Fibroblast of lung (primary cell): Measurements from ENCODE around the gene ABI3. TPM values are rescaled to one million over a fixed set of nuclear protein-coding genes. Genes with fewer than 3 reads are reported as not detected.

Source experiments
- DNase-seq, 2 donors: peaks; one replicate each; pipeline versions ENCODE4 v3.0.0 to v3.0.0-alpha.2; 2010; ENCODE audit warnings: low read depth in 2 of 2
- H2AFZ ChIP-seq: 2 replicates; pipeline ENCODE4 v1.5.1; 2012; ENCODE audit warnings: low read length, control low read depth, inconsistent platforms
- H3K27ac ChIP-seq: 2 replicates; pipeline ENCODE4 v1.5.1; 2011; ENCODE audit warnings: low read length, control low read depth; ENCODE audit not compliant: insufficient read depth
- H3K27me3 ChIP-seq: 2 replicates; pipeline ENCODE4 v1.5.1; 2011; ENCODE audit warnings: mild to moderate bottlenecking, low read length; ENCODE audit not compliant: control insufficient read depth, insufficient read depth
- H3K36me3 ChIP-seq: 2 replicates; pipeline ENCODE4 v1.5.1; 2011; ENCODE audit warnings: low read length; ENCODE audit not compliant: control insufficient read depth, insufficient read depth
- H3K4me1 ChIP-seq: 2 replicates; pipeline ENCODE4 v1.5.1; 2011; ENCODE audit warnings: low read length; ENCODE audit not compliant: control insufficient read depth, insufficient read depth; ENCODE audit errors: extremely low read depth
- H3K4me2 ChIP-seq: 2 replicates; pipeline ENCODE4 v1.5.1; 2011; ENCODE audit warnings: low read length, control low read depth; ENCODE audit not compliant: insufficient read depth; ENCODE audit errors: extremely low read depth
- H3K4me3 ChIP-seq, 4 experiments: fragments of 200-600 bp in 1 of 4; sonication (generic) in 1 of 4; replicated peaks in 1 of 4; 2 replicates each; pipeline ENCODE4 v1.5.1; 2011 to 2016; ENCODE audit warnings: low read length in 4 of 4, low read depth in 3 of 4, mild to moderate bottlenecking in 3 of 4, control low read depth in 2 of 4, inconsistent platforms in 1 of 4, mixed read lengths in 1 of 4; ENCODE audit not compliant: insufficient read depth in 1 of 4; ENCODE audit errors: control extremely low read depth in 1 of 4
- H3K79me2 ChIP-seq: 2 replicates; pipeline ENCODE4 v1.5.1; 2012; ENCODE audit warnings: mild to moderate bottlenecking, low read length, inconsistent platforms; ENCODE audit not compliant: control insufficient read depth, insufficient read depth
- H3K9ac ChIP-seq: 2 replicates; pipeline ENCODE4 v1.5.1; 2011; ENCODE audit warnings: mild to moderate bottlenecking, low read length, control low read depth; ENCODE audit not compliant: insufficient read depth
- H3K9me3 ChIP-seq: 2 replicates; pipeline ENCODE4 v1.5.1; 2012; ENCODE audit warnings: low read depth, low read length; ENCODE audit not compliant: control insufficient read depth, insufficient read depth
- H4K20me1 ChIP-seq: 2 replicates; pipeline ENCODE4 v1.5.1; 2011; ENCODE audit warnings: low read length; ENCODE audit not compliant: control insufficient read depth, insufficient read depth; ENCODE audit errors: extremely low read depth
- CTCF ChIP-seq, 2 donors: IDR thresholded peaks in 1 of 2; conservative IDR thresholded peaks in 1 of 2; 1 replicate in 1 of 2; 2 replicates in 1 of 2; pipeline ENCODE4 v1.5.1; 2011 to 2012; ENCODE audit warnings: low read length in 2 of 2, control low read depth in 1 of 2, inconsistent platforms in 1 of 2, low read depth in 1 of 2, mild to moderate bottlenecking in 1 of 2
- EZH2 ChIP-seq: IDR thresholded peaks from 2 replicates; pipeline ENCODE4 v1.5.1; 2012; ENCODE audit warnings: low read length, control low read depth, mild to moderate bottlenecking; ENCODE audit errors: missing control alignments
- polyA plus RNA-seq, 2 donors: library from polyadenylated mRNA; depleted of rRNA in 1 of 2; stranded (reverse) in 1 of 2; unstranded in 1 of 2; fragments of >200 nt; gene quantifications; 2 replicates each; pipeline ENCODE4 v1.2.1, GENCODE V29; 2011 to 2012; ENCODE audit warnings: missing spikeins in 1 of 2
- total RNA-seq: library from RNA; depleted of rRNA; stranded (reverse); fragments of >200 nt; gene quantifications from 2 replicates; pipeline ENCODE4 v1.2.1, GENCODE V29; 2014

The ABI3 gene
- total and polyA plus RNA-seq, 2 donors (not counting 1 experiment from before 2014, with no cell fraction given): 1.3 TPM; not detected in 1

- Histone ChIP-seq H3K9me3 (no peaks in the 10 kb centered on the region), H3K4me2 (no peak overlapping the region), H4K20me1 (no peaks in the 10 kb centered on the region), H3K36me3 (no peaks in the 10 kb centered on the region), H3K4me1 (peaks cover 4% of the 10 kb centered on the region), H3K27ac (no peak overlapping the region), H3K4me3 (no peak overlapping the region), H3K79me2 (no peaks in the 10 kb centered on the region), H2AFZ (no peak overlapping the region), H3K27me3 (peaks cover 13% of the 10 kb centered on the region), H3K9ac (no peak overlapping the region)
- no peak for TF ChIP-seq EZH2
- TF ChIP-seq CTCF (conservative IDR thresholded peaks at IDR 0.05 in 1 of 2, IDR thresholded peaks at IDR 0.05 in 1 of 2; ENCODE audit: low read depth in 1 of 2, low read length in 2 of 2): no peak
- DNase-seq: no peak
Observed at GRCh38 chr17:49213847-49214246, 3.3 kb downstream of the ABI3 start.

DNA sequence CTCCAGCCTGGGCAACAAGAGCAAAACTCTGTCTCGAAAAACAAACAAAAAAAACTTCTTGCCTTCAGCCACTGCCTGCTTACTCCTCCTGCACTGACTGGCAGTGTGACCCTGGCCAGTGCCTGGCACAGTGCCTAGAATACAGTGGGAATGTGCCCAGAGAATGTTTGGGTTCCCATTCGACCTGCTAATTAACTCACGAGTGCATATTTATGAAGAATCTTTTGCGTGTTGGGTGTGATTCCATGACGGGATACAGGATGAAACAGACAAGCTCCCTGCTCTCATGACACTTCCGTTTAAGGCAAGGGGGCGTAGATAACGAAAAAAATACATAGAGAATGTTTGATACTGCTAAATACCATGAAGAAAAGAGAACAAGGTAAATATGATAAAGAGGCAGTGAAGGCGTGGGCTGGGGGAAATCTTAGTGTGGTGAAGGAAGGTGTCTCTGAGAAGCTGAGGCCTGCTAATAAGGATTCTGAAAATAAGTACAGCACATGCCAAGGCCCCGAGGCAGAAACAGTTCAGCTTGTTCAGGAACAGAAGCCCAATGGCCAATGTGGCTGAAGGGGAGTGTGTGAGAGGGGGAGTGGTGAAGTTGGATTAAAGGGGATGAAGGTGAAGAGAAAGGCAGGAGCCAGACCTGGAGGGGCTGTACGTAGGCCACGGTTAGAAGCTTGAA lies 4.3 kb downstream of the ABI3 start:
- peaks cover 11% of the 10 kb centered on the region for H3K27me3 ChIP-seq
- no peak for DNase-seq
- H3K9ac ChIP-seq: no peak overlapping the region
- TF ChIP-seq CTCF (conservative IDR thresholded peaks at IDR 0.05 in 1 of 2, IDR thresholded peaks at IDR 0.05 in 1 of 2; ENCODE audit: low read depth in 1 of 2, low read length in 2 of 2): no peak
- TF ChIP-seq EZH2: no peak
- no peak overlapping the region for H2AFZ ChIP-seq
- H3K4me3 ChIP-seq: no peak overlapping the region
- H3K79me2 ChIP-seq: no peaks in the 10 kb centered on the region
- H3K4me2 ChIP-seq: no peak overlapping the region
- H3K36me3 ChIP-seq: no peaks in the 10 kb centered on the region
- H3K4me1 ChIP-seq: peaks cover 2% of the 10 kb centered on the region
- H4K20me1 ChIP-seq: no peaks in the 10 kb centered on the region
- no peaks in the 10 kb centered on the region for H3K9me3 ChIP-seq
- no peak overlapping the region for H3K27ac ChIP-seq

- no peak overlapping the region for H3K4me2 ChIP-seq
- no peak overlapping the region for H3K4me3 ChIP-seq
- H2AFZ ChIP-seq: no peak overlapping the region
- H3K36me3 ChIP-seq: no peaks in the 10 kb centered on the region
- no peak for DNase-seq
- H3K9me3 ChIP-seq: no peaks in the 10 kb centered on the region
- no peaks in the 10 kb centered on the region for H3K79me2 ChIP-seq
- TF ChIP-seq EZH2 (no peak), CTCF (conservative IDR thresholded peaks at IDR 0.05 in 1 of 2, IDR thresholded peaks at IDR 0.05 in 1 of 2; ENCODE audit: low read depth in 1 of 2, low read length in 2 of 2) (no peak)
- H3K9ac ChIP-seq: no peak overlapping the region
- no peak overlapping the region for H3K27ac ChIP-seq
- H3K27me3 ChIP-seq: peaks cover 3% of the 10 kb centered on the region
- no peaks in the 10 kb centered on the region for H3K4me1 ChIP-seq
- no peaks in the 10 kb centered on the region for H4K20me1 ChIP-seq
Observed at GRCh38 chr17:49216482-49216881, 6.0 kb downstream of the ABI3 start.
